IMR-90 (cell line): ENCODE data around the gene ZNF530. TPM values are rescaled to one million over a fixed set of nuclear protein-coding genes. Genes with fewer than 3 reads are reported as not detected.

Source experiments
- ATAC-seq: fragments of 200-7000 bp; cut with Tn5 transposase; 2 replicates; pipeline ENCODE4 v1.9.1; 2020; ENCODE audit warnings: low read depth, mild to moderate bottlenecking, moderate library complexity
- BruUV-seq: library from RNA; stranded (reverse); fragments of 400-500 nt; replicated peaks from 2 replicates; lab custom pipeline; 2021; lab: Mats Ljungman, UMichigan
- CTCF ChIA-PET: fragments of 300-600 bp; formaldehyde crosslinking; extraction: SDS; loops from one replicate; lab custom pipeline; 2021; ENCODE audit warnings: antibody characterized with exemption; lab: Yijun Ruan, JAX
- POLR2A ChIA-PET: fragments of 300-600 bp; sonication (Branson Sonifier 250); formaldehyde crosslinking; loops from one replicate; lab custom pipeline; 2022; ENCODE audit warnings: antibody characterized with exemption; ENCODE audit not compliant: unreplicated experiment; lab: Charles Lee
- DNase-seq: peaks from one replicate; pipeline ENCODE4 v3.0.0; 2013
- H2AFZ ChIP-seq: replicated peaks from 2 replicates; pipeline ENCODE3; 2013; ENCODE audit warnings: low read length, mild to moderate bottlenecking; ENCODE audit not compliant: poor library complexity
- H2AK5ac ChIP-seq: 2 replicates; pipeline ENCODE4 v1.6.1; 2013; ENCODE audit warnings: low read depth, low read length, inconsistent platforms
- H2AK9ac ChIP-seq: replicated peaks from 2 replicates; pipeline ENCODE3; 2013; ENCODE audit warnings: mild to moderate bottlenecking, low read depth, low read length, moderate library complexity; ENCODE audit not compliant: poor library complexity
- H2BK120ac ChIP-seq: 2 replicates; pipeline ENCODE4 v1.6.1; 2013; ENCODE audit warnings: low read depth, low read length, inconsistent platforms
- H2BK15ac ChIP-seq: 3 replicates; pipeline ENCODE4 v1.6.1; 2013; ENCODE audit warnings: low read depth, low read length, inconsistent platforms
- H2BK20ac ChIP-seq: 2 replicates; pipeline ENCODE4 v1.6.1; 2013; ENCODE audit warnings: low read depth, mild to moderate bottlenecking, inconsistent platforms, low read length, moderate library complexity
- H2BK5ac ChIP-seq: 2 replicates; pipeline ENCODE4 v1.6.1; 2013; ENCODE audit warnings: mild to moderate bottlenecking, low read depth, low read length, inconsistent platforms; ENCODE audit not compliant: poor library complexity, severe bottlenecking
- H3K14ac ChIP-seq: replicated peaks from 2 replicates; pipeline ENCODE4 v1.6.1; 2013; ENCODE audit warnings: low read depth, low read length, inconsistent platforms
- H3K18ac ChIP-seq: 2 replicates; pipeline ENCODE4 v1.6.1; 2013; ENCODE audit warnings: low read depth, low read length, control low read depth
- H3K23ac ChIP-seq: 2 replicates; pipeline ENCODE4 v1.6.1; 2013; ENCODE audit warnings: low read depth, low read length, inconsistent platforms
- H3K27ac ChIP-seq: 2 replicates; pipeline ENCODE4 v1.5.1; 2013; ENCODE audit warnings: mild to moderate bottlenecking, control low read depth, low read length; ENCODE audit not compliant: insufficient read depth
- H3K27me3 ChIP-seq: 2 replicates; pipeline ENCODE4 v1.6.1; 2013; ENCODE audit warnings: low read length; ENCODE audit not compliant: control insufficient read depth, insufficient read depth
- H3K36me3 ChIP-seq: 2 replicates; pipeline ENCODE4 v1.6.1; 2013; ENCODE audit warnings: low read length, mixed read lengths; ENCODE audit not compliant: control insufficient read depth, insufficient read depth
- H3K4ac ChIP-seq: 2 replicates; pipeline ENCODE4 v1.6.1; 2013; ENCODE audit warnings: low read depth, low read length, inconsistent platforms
- H3K4me1 ChIP-seq: 2 replicates; pipeline ENCODE4 v1.6.1; 2013; ENCODE audit warnings: low read length, mixed read lengths; ENCODE audit not compliant: control insufficient read depth, insufficient read depth
- H3K4me2 ChIP-seq: 2 replicates; pipeline ENCODE4 v1.6.1; 2013; ENCODE audit warnings: low read depth, mild to moderate bottlenecking, control low read depth, low read length, moderate library complexity
- H3K4me3 ChIP-seq: 2 replicates; pipeline ENCODE4 v1.5.1; 2013; ENCODE audit warnings: low read depth, mild to moderate bottlenecking, control low read depth, low read length, moderate library complexity; ENCODE audit not compliant: insufficient read depth
- H3K56ac ChIP-seq: 2 replicates; pipeline ENCODE4 v1.6.1; 2013; ENCODE audit warnings: low read length, inconsistent platforms; ENCODE audit not compliant: insufficient read depth; ENCODE audit errors: extremely low read depth
- H3K79me1 ChIP-seq, 2 experiments: 2 replicates each; pipeline ENCODE4 v1.6.1; 2013; ENCODE audit warnings: low read length in 2 of 2, inconsistent platforms in 1 of 2, low read depth in 1 of 2
- H3K9ac ChIP-seq: 2 replicates; pipeline ENCODE4 v1.6.1; 2013; ENCODE audit warnings: low read depth, low read length, control low read depth
- H3K9me1 ChIP-seq: 2 replicates; pipeline ENCODE4 v1.6.1; 2013; ENCODE audit warnings: low read length, inconsistent platforms; ENCODE audit not compliant: insufficient read depth
- H3K9me3 ChIP-seq: 2 replicates; pipeline ENCODE4 v1.6.1; 2013; ENCODE audit warnings: low read length; ENCODE audit not compliant: control insufficient read depth, insufficient read depth
- H4K20me1 ChIP-seq: 2 replicates; pipeline ENCODE4 v1.6.1; 2013; ENCODE audit warnings: low read length, inconsistent platforms; ENCODE audit not compliant: insufficient read depth
- H4K5ac ChIP-seq: 2 replicates; pipeline ENCODE4 v1.6.1; 2013; ENCODE audit warnings: mild to moderate bottlenecking, low read depth, low read length, control low read depth
- H4K8ac ChIP-seq, 2 experiments: 2 replicates each; pipeline ENCODE4 v1.6.1; 2013; ENCODE audit warnings: low read depth in 2 of 2, low read length in 2 of 2, control low read depth in 1 of 2, inconsistent platforms in 1 of 2
- H4K91ac ChIP-seq: 2 replicates; pipeline ENCODE4 v1.6.1; 2013; ENCODE audit warnings: low read depth, low read length, inconsistent platforms; ENCODE audit not compliant: insufficient read depth
- BHLHE40 ChIP-seq: fragments of 150-350 bp; IDR thresholded peaks from 2 replicates; pipeline ENCODE4 v1.6.1; 2016; ENCODE audit warnings: mild to moderate bottlenecking, low read depth, low read length
- CEBPB ChIP-seq: IDR thresholded peaks from 2 replicates; pipeline ENCODE4 v1.6.1; 2012; ENCODE audit warnings: low read depth, low read length, improper control_type of control experiment
- CHD1 ChIP-seq: IDR thresholded peaks from 2 replicates; pipeline ENCODE4 v1.6.1; 2012; ENCODE audit warnings: low read depth, low read length, improper control_type of control experiment
- FOS ChIP-seq: fragments of 150-350 bp; IDR thresholded peaks from 2 replicates; pipeline ENCODE4 v1.6.1; 2016; ENCODE audit warnings: low read depth, low read length
- MXI1 ChIP-seq: IDR thresholded peaks from 2 replicates; pipeline ENCODE4 v1.6.1; 2012; ENCODE audit warnings: low read depth, mild to moderate bottlenecking, low read length, moderate library complexity, borderline replicate concordance
- RAD21 ChIP-seq: IDR thresholded peaks from 2 replicates; pipeline ENCODE4 v1.6.1; 2012; ENCODE audit warnings: low read length, improper control_type of control experiment
- RFX5 ChIP-seq: IDR thresholded peaks from 2 replicates; pipeline ENCODE4 v1.8.0; 2012; ENCODE audit warnings: low read depth, mild to moderate bottlenecking, low read length, moderate library complexity
- SMC3 ChIP-seq: fragments of 150-350 bp; IDR thresholded peaks from 2 replicates; pipeline ENCODE4 v1.6.1; 2016; ENCODE audit warnings: low read depth, mild to moderate bottlenecking, antibody characterized with exemption, low read length, moderate library complexity
- WGBS, 2 experiments: methylation state at CpG; one replicate each; pipeline versions ENCODE4 v1.1.5 to v1.1.7; 2013; ENCODE audit warnings: missing lambda C conversion rate in 2 of 2; ENCODE audit not compliant: insufficient read length in 1 of 2; ENCODE audit errors: extremely low coverage in 2 of 2; 5-methylcytosine and 5-hydroxymethylcytosine counted together
- dilution Hi-C: fragments of 300-500 bp; cut with HindIII; formaldehyde crosslinking; loops from one replicate; pipeline ENCODE4 v1.14.3; 2018; ENCODE audit warnings: low sequenced_read_pairs; ENCODE audit not compliant: unreplicated experiment
- in situ Hi-C: fragments of 300-500 bp; cut with MboI; formaldehyde crosslinking; loops from 3 replicates; pipeline ENCODE4 v1.14.3; 2019; ENCODE audit warnings: low sequenced_read_pairs, inconsistent platforms, mixed read lengths
- intact Hi-C: fragments of 100-400 bp; cut with micrococcal nuclease; formaldehyde crosslinking; loops from 2 replicates; pipeline ENCODE4 v1.10.0; 2022
- polyA plus RNA-seq, 3 experiments: library from polyadenylated mRNA; depleted of rRNA; stranded (reverse); fragments of >200 nt; gene quantifications; 2 replicates each; pipeline ENCODE4 v1.2.3, GENCODE V29; 2012; ENCODE audit warnings: low replicate concordance in 1 of 3
- total RNA-seq: library from RNA; depleted of rRNA; stranded (reverse); fragments of >200 nt; gene quantifications from 2 replicates; pipeline ENCODE4 v1.2.3, GENCODE V29; 2012

ZNF530 gene
- total and polyA plus RNA-seq, 2 of the 4 experiments (the other 2 are of a cell fraction), result 2.9 to 6.6 TPM

DNA sequence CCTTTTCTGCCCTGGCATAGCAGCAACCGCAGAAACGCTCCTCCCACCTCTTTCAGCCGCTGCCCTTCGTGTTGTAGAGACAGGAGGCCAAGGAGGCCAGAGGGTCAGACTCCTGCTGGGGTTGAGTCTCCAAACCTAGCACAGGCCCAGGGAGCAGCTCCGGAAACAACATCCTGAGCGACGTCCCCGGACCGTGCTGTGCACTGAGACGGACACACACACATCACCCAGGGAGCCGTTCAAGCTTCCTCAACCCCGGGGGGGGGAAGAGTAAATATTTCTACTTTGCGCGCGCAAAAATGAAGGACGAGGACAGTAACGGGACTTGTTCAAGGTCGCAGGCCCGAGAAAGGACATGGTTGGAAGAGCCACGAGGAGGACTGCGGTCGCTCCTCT lies 40.7 kb upstream of the ZNF530 start:
- ATAC-seq, result peak; percentile 55
- in situ Hi-C loops, result no loop called here
- WGBS, 2 experiments, result no CpG with 5 or more reads among the region's 22 CpGs

More for the DNA sequence above, 40.7 kb upstream of the ZNF530 start:
- Histone ChIP-seq H3K4me1 (peaks cover 2% of the 10 kb centered on the region), H3K27me3 (no peaks in the 10 kb centered on the region), H3K18ac (no peak overlapping the region), H2BK5ac (no peak overlapping the region), H3K4me2 (peak overlapping the region; percentile 89), H3K14ac (peak overlapping the region; percentile 9; the same call in 1 of the 2 replicates), H2BK120ac (no peak overlapping the region), H2BK20ac (no peak overlapping the region), H3K27ac (peak overlapping the region; percentile 75), H2AFZ (peak overlapping the region; percentile 97), H4K5ac (peak overlapping the region; percentile 6; the same call in 1 of the 2 replicates), H3K4ac (no peak overlapping the region), H2AK5ac (peak overlapping the region; percentile 29; the same call in 1 of the 2 replicates), H3K9me1 (no peaks in the 10 kb centered on the region), H2AK9ac (peak overlapping the region; percentile 90), H4K91ac (no peak overlapping the region), H2BK15ac (no peak overlapping the region), H3K4me3 (peak overlapping the region; percentile 95), H3K9ac (peak overlapping the region; percentile 91), H3K56ac (no peak overlapping the region), H4K20me1 (no peaks in the 10 kb centered on the region), H3K9me3 (peaks cover 14% of the 10 kb centered on the region), H3K23ac (peak overlapping the region; percentile 70), H4K8ac (peak overlapping the region in 1 of 2 experiments; percentile 0; a peak in 2 of 4 replicates), H3K79me1 (peaks cover 9 to 32% of the 10 kb centered on the region in 2 experiments; a peak in 3 of 4 replicates), H3K36me3 (peaks cover 19% of the 10 kb centered on the region)
- DNase-seq, result no peak
- dilution Hi-C loops (no loop called here), intact Hi-C loops (no loop called here)
- TF ChIP-seq CEBPB, result no peak
- TF ChIP-seq MXI1, result no peak
- no peak for TF ChIP-seq RAD21
- TF ChIP-seq CHD1, result no peak
- no peak for TF ChIP-seq FOS
- TF ChIP-seq SMC3, result no peak
- no peak for TF ChIP-seq RFX5
- no peak for TF ChIP-seq BHLHE40
- CTCF ChIA-PET, result no interaction called here
- POLR2A ChIA-PET, result interaction anchor here (0.7 kb wide), 1 partner anchor 55 kb away, joined by 3 read pairs; the partner anchor contains the start of gene ZNF134
- BruUV-seq, result no TSS peak
